DND-41 (cell line): ENCODE measurements around the gene ZIC5.

Experiments used
- EZH2 ChIP-seq: IDR thresholded peaks from 3 replicates; pipeline ENCODE4 v1.6.1; 2012; ENCODE audit warnings: borderline replicate concordance, low read depth, mild to moderate bottlenecking, moderate library complexity, low read length, inconsistent platforms; ENCODE audit not compliant: severe bottlenecking
- TF ChIP-seq, protein P1 (sequence below): IDR thresholded peaks from 2 replicates; pipeline ENCODE4 v1.5.1; 2012; ENCODE audit warnings: borderline replicate concordance, low read length, moderate library complexity, mild to moderate bottlenecking; ENCODE audit not compliant: poor library complexity, severe bottlenecking; ENCODE audit errors: extremely low read depth

GRCh38 chr13:99978799-99979452 is 7.4 kb upstream of the ZIC5 start:
- TF ChIP-seq, protein P1, sequence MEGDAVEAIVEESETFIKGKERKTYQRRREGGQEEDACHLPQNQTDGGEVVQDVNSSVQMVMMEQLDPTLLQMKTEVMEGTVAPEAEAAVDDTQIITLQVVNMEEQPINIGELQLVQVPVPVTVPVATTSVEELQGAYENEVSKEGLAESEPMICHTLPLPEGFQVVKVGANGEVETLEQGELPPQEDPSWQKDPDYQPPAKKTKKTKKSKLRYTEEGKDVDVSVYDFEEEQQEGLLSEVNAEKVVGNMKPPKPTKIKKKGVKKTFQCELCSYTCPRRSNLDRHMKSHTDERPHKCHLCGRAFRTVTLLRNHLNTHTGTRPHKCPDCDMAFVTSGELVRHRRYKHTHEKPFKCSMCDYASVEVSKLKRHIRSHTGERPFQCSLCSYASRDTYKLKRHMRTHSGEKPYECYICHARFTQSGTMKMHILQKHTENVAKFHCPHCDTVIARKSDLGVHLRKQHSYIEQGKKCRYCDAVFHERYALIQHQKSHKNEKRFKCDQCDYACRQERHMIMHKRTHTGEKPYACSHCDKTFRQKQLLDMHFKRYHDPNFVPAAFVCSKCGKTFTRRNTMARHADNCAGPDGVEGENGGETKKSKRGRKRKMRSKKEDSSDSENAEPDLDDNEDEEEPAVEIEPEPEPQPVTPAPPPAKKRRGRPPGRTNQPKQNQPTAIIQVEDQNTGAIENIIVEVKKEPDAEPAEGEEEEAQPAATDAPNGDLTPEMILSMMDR, result no peak
- no peak for TF ChIP-seq EZH2
